H9 (cell line): ENCODE data around the gene GPC6. TPM values are rescaled to one million over a fixed set of nuclear protein-coding genes. Genes with fewer than 3 reads are reported as not detected.

Experiments used
- DNase-seq: peaks from one replicate; pipeline ENCODE4 v3.0.0-alpha.2; 2017
- H2AFZ ChIP-seq: one replicate; pipeline ENCODE4 v1.6.1; 2013; ENCODE audit warnings: mild to moderate bottlenecking, low read length, control low read depth, moderate library complexity
- H2AK5ac ChIP-seq: 2 replicates; pipeline ENCODE4 v1.6.1; 2013; ENCODE audit warnings: low read length, control low read depth, mixed read lengths; ENCODE audit not compliant: insufficient read length
- H2BK120ac ChIP-seq: one replicate; pipeline ENCODE4 v1.6.1; 2013; ENCODE audit warnings: low read depth, mild to moderate bottlenecking, low read length, control low read depth, inconsistent platforms; ENCODE audit not compliant: poor library complexity, severe bottlenecking
- H2BK12ac ChIP-seq: 2 replicates; pipeline ENCODE4 v1.6.1; 2013; ENCODE audit warnings: low read length, control low read depth, mixed read lengths, low read depth; ENCODE audit not compliant: insufficient read length
- H2BK15ac ChIP-seq: 2 replicates; pipeline ENCODE4 v1.6.1; 2013; ENCODE audit warnings: low read depth, low read length, control low read depth
- H2BK20ac ChIP-seq: one replicate; pipeline ENCODE4 v1.6.1; 2013; ENCODE audit warnings: low read depth, mild to moderate bottlenecking, low read length, control low read depth, inconsistent platforms; ENCODE audit not compliant: poor library complexity, severe bottlenecking
- H2BK5ac ChIP-seq: 2 replicates; pipeline ENCODE4 v1.6.1; 2013; ENCODE audit warnings: low read length, control low read depth, mixed read lengths; ENCODE audit not compliant: insufficient read length
- H3K14ac ChIP-seq: 2 replicates; pipeline ENCODE4 v1.6.1; 2013; ENCODE audit warnings: low read length, control low read depth; ENCODE audit not compliant: insufficient read depth
- H3K18ac ChIP-seq: 2 replicates; pipeline ENCODE4 v1.6.1; 2013; ENCODE audit warnings: low read depth, mild to moderate bottlenecking, mixed read lengths, low read length, control low read depth; ENCODE audit not compliant: insufficient read length
- H3K23ac ChIP-seq: 2 replicates; pipeline ENCODE4 v1.6.1; 2013; ENCODE audit warnings: low read length, control low read depth, mixed read lengths, low read depth; ENCODE audit not compliant: insufficient read length
- H3K23me2 ChIP-seq: 2 replicates; pipeline ENCODE4 v1.6.1; 2013; ENCODE audit warnings: low read depth, mild to moderate bottlenecking, mixed read lengths, low read length, control low read depth; ENCODE audit not compliant: insufficient read length, poor library complexity, severe bottlenecking
- H3K27ac ChIP-seq: 2 replicates; pipeline ENCODE4 v1.5.1; 2013; ENCODE audit warnings: low read length, control low read depth, mixed read lengths, low read depth; ENCODE audit not compliant: insufficient read length
- H3K27me3 ChIP-seq: 2 replicates; pipeline ENCODE4 v1.6.1; 2013; ENCODE audit warnings: low read length, control low read depth, inconsistent platforms; ENCODE audit not compliant: insufficient read depth
- H3K4ac ChIP-seq: 2 replicates; pipeline ENCODE4 v1.6.1; 2013; ENCODE audit warnings: low read depth, mild to moderate bottlenecking, control low read depth, inconsistent platforms, low read length, moderate library complexity
- H3K4me1 ChIP-seq: 2 replicates; pipeline ENCODE4 v1.6.1; 2013; ENCODE audit warnings: low read length, control low read depth, inconsistent platforms; ENCODE audit not compliant: insufficient read depth
- H3K4me2 ChIP-seq: 2 replicates; pipeline ENCODE4 v1.6.1; 2013; ENCODE audit warnings: low read length, control low read depth, mixed read lengths; ENCODE audit not compliant: insufficient read length, insufficient read depth
- H3K56ac ChIP-seq: 2 replicates; pipeline ENCODE4 v1.6.1; 2013; ENCODE audit warnings: low read depth, mild to moderate bottlenecking, mixed read lengths, low read length, control low read depth; ENCODE audit not compliant: insufficient read length
- H3K79me1 ChIP-seq: 2 replicates; pipeline ENCODE4 v1.6.1; 2013; ENCODE audit warnings: low read depth, mild to moderate bottlenecking, moderate library complexity, low read length, control low read depth, inconsistent platforms; ENCODE audit not compliant: insufficient read depth, poor library complexity, severe bottlenecking
- H3K79me2 ChIP-seq: 2 replicates; pipeline ENCODE4 v1.6.1; 2013; ENCODE audit warnings: low read length, control low read depth, inconsistent platforms; ENCODE audit not compliant: insufficient read depth
- H3K9ac ChIP-seq: 2 replicates; pipeline ENCODE4 v1.6.1; 2013; ENCODE audit warnings: low read length, control low read depth, mixed read lengths; ENCODE audit not compliant: insufficient read length; ENCODE audit errors: extremely low read depth
- H3K9me3 ChIP-seq: one replicate; pipeline ENCODE4 v1.6.1; 2013; ENCODE audit warnings: low read depth, low read length, inconsistent platforms; ENCODE audit not compliant: control insufficient read depth
- H3T11ph ChIP-seq: one replicate; pipeline ENCODE4 v1.6.1; 2013; ENCODE audit warnings: mild to moderate bottlenecking, low read length, control low read depth, inconsistent platforms
- H4K20me1 ChIP-seq: one replicate; pipeline ENCODE4 v1.6.1; 2013; ENCODE audit not compliant: control insufficient read depth, insufficient read length, insufficient read depth
- H4K5ac ChIP-seq: 2 replicates; pipeline ENCODE4 v1.6.1; 2013; ENCODE audit warnings: low read depth, mild to moderate bottlenecking, mixed read lengths, low read length, control low read depth; ENCODE audit not compliant: insufficient read length
- H4K8ac ChIP-seq: replicated peaks from 2 replicates; pipeline ENCODE4 v1.6.1; 2013; ENCODE audit warnings: low read length, control low read depth, mixed read lengths, low read depth; ENCODE audit not compliant: insufficient read length
- H4K91ac ChIP-seq: 2 replicates; pipeline ENCODE4 v1.6.1; 2013; ENCODE audit warnings: low read depth, mild to moderate bottlenecking, moderate library complexity, mixed read lengths, low read length, control low read depth; ENCODE audit not compliant: insufficient read length
- H3K27ac Mint-ChIP-seq, 3 experiments: 2 replicates in 2 of 3; 3 replicates in 1 of 3; pipeline ENCODE4 v1.8.0; 2020 to 2021; ENCODE audit warnings: mixed read lengths in 3 of 3, mild to moderate bottlenecking in 1 of 3, moderate library complexity in 1 of 3
- H3K27me3 Mint-ChIP-seq: 2 replicates; pipeline ENCODE4 v1.8.0; 2021; ENCODE audit warnings: low read depth, mild to moderate bottlenecking, moderate library complexity, mixed read lengths
- H3K36me3 Mint-ChIP-seq, 3 experiments: 2 replicates in 2 of 3; 3 replicates in 1 of 3; pipeline ENCODE4 v1.8.0; 2020 to 2021; ENCODE audit warnings: low read depth in 3 of 3, mixed read lengths in 3 of 3; ENCODE audit not compliant: insufficient read depth in 1 of 3
- H3K4me1 Mint-ChIP-seq, 2 experiments: 2 replicates each; pipeline ENCODE4 v1.8.0; 2020; ENCODE audit warnings: mixed read lengths in 2 of 2
- H3K4me3 Mint-ChIP-seq, 2 experiments: 2 replicates in 1 of 2; 3 replicates in 1 of 2; pipeline ENCODE4 v1.8.0; 2020 to 2021; ENCODE audit warnings: mild to moderate bottlenecking in 2 of 2, mixed read lengths in 2 of 2, moderate library complexity in 1 of 2
- H3K9me3 Mint-ChIP-seq, 2 experiments: 2 replicates in 1 of 2; 3 replicates in 1 of 2; pipeline ENCODE4 v1.8.0; 2020; ENCODE audit warnings: mild to moderate bottlenecking in 2 of 2, mixed read lengths in 2 of 2, moderate library complexity in 1 of 2
- CTCF ChIP-seq: fragments of 200-600 bp; sonication (generic); conservative IDR thresholded peaks from 3 replicates; pipeline ENCODE4 v1.8.0; 2021; ENCODE audit warnings: antibody characterized with exemption, mild to moderate bottlenecking
- WGBS: extraction: QIAGEN DNeasy Blood & Tissue Kit; methylation state at CpG from one replicate; pipeline ENCODE4 v1.1.7; 2013; ENCODE audit warnings: missing lambda C conversion rate, low lambda C conversion rate, mixed read lengths; ENCODE audit not compliant: insufficient read length; ENCODE audit errors: extremely low coverage; 5-methylcytosine and 5-hydroxymethylcytosine counted together
- total RNA-seq: library from RNA; stranded (reverse); gene quantifications from 2 replicates; pipeline ENCODE4 v1.2.1, GENCODE V29; 2021

GPC6 gene
- total RNA-seq, 1 experiment from 2014 or later: 15.6 TPM

- no peak overlapping the region for H3K23ac ChIP-seq
- H2BK20ac ChIP-seq: no peak overlapping the region
- no peak overlapping the region for H3K27ac Mint-ChIP-seq
- no peak overlapping the region for H2AFZ ChIP-seq
- H3K79me2 ChIP-seq: no peaks in the 10 kb centered on the region
- H3K18ac ChIP-seq: no peak overlapping the region
- no peak overlapping the region for H3T11ph ChIP-seq
- TF ChIP-seq CTCF: no peak
- DNase-seq: no peak
- peaks cover 8 to 11% of the 10 kb centered on the region in 2 experiments for H3K4me1 Mint-ChIP-seq
- H2BK120ac ChIP-seq: no peak overlapping the region
- H4K20me1 ChIP-seq: no peaks in the 10 kb centered on the region
- H3K4me3 Mint-ChIP-seq: no peak overlapping the region
- H3K23me2 ChIP-seq: no peaks in the 10 kb centered on the region
- H3K4me2 ChIP-seq: no peak overlapping the region
- no peaks in the 10 kb centered on the region for H3K36me3 Mint-ChIP-seq
- H3K4ac ChIP-seq: no peak overlapping the region
- H3K56ac ChIP-seq: no peak overlapping the region
- H3K9ac ChIP-seq: no peak overlapping the region
- no peak overlapping the region for H4K91ac ChIP-seq
- H3K9me3 ChIP-seq: no peaks in the 10 kb centered on the region
- H3K9me3 Mint-ChIP-seq: no peaks in the 10 kb centered on the region
- no peak overlapping the region for H4K5ac ChIP-seq
- H2AK5ac ChIP-seq: no peak overlapping the region
- H2BK5ac ChIP-seq: no peak overlapping the region
- no peak overlapping the region for H4K8ac ChIP-seq
- H2BK15ac ChIP-seq: no peak overlapping the region
- no peaks in the 10 kb centered on the region for H3K27me3 ChIP-seq
- no peaks in the 10 kb centered on the region for H3K27me3 Mint-ChIP-seq
- no peaks in the 10 kb centered on the region for H3K79me1 ChIP-seq
- no peak overlapping the region for H3K14ac ChIP-seq
- no CpG with 5 or more reads among the region's 3 CpGs for WGBS
- 0 out of 2 replicates have a peak, but pooled peaks cover 2% of the 10 kb centered on the region for H3K4me1 ChIP-seq
- no peak overlapping the region for H3K27ac ChIP-seq
- no peak overlapping the region for H2BK12ac ChIP-seq
These were observed 720.4 kb downstream of the GPC6 start for GRCh38 chr13:93946994-93947393.
